ENCODE measurements around the gene DENND5B.
"Not testable (repeated sequence)": the region's sequence is repeated elsewhere in the genome, so short reads cannot be mapped to it uniquely, and the experiment has no call there.

DENND5B gene

GRCh38 chr12:31594681-31595080 lies 3.7 kb upstream of the DENND5B start:
- DNase-seq (ENCODE audit: low read depth in 4 of 4, low spot score in 1 of 4) = no peak

- no peak for DNase-seq (ENCODE audit: low read depth in 4 of 4, low spot score in 1 of 4)
Measured at GRCh38 chr12:31591380-31591901, 505 bp upstream of the DENND5B start.

- peak in 1 of 4 experiments; percentile 8 for DNase-seq (ENCODE audit: low read depth in 4 of 4, low spot score in 1 of 4)
Measured at GRCh38 chr12:31589904-31590641, 863 bp downstream of the DENND5B start.

GRCh38 chr12:31589598-31589903 lies 1.4 kb downstream of the DENND5B start:
- peak in 1 of 4 experiments; percentile 22 for DNase-seq (ENCODE audit: low read depth in 4 of 4, low spot score in 1 of 4)

GRCh38 chr12:31588976-31589375 lies 2.0 kb downstream of the DENND5B start:
- DNase-seq (ENCODE audit: low read depth in 4 of 4, low spot score in 1 of 4) = no peak

- DNase-seq (ENCODE audit: low read depth in 4 of 4, low spot score in 1 of 4) = no peak
Measured at GRCh38 chr12:31586728-31587127, 4.2 kb downstream of the DENND5B start.

GRCh38 chr12:31585895-31586294 lies 5.0 kb downstream of the DENND5B start:
- no peak for DNase-seq (ENCODE audit: low read depth in 4 of 4, low spot score in 1 of 4)

- DNase-seq (ENCODE audit: low read depth in 4 of 4, low spot score in 1 of 4) = no peak
Measured at GRCh38 chr12:31585271-31585670, 5.7 kb downstream of the DENND5B start.

- DNase-seq (ENCODE audit: low read depth in 4 of 4, low spot score in 1 of 4) = no peak
Measured at GRCh38 chr12:31584782-31585181, 6.2 kb downstream of the DENND5B start.

- DNase-seq (ENCODE audit: low read depth in 4 of 4, low spot score in 1 of 4) = no peak
Measured at GRCh38 chr12:31583878-31584277, 7.1 kb downstream of the DENND5B start.

- DNase-seq (ENCODE audit: low read depth in 4 of 4, low spot score in 1 of 4) = no peak
Measured at GRCh38 chr12:31582155-31582554, 8.8 kb downstream of the DENND5B start.

- DNase-seq (ENCODE audit: low read depth in 4 of 4, low spot score in 1 of 4) = no peak
Measured at GRCh38 chr12:31578632-31579031, 12.3 kb downstream of the DENND5B start.

- no peak for DNase-seq (ENCODE audit: low read depth in 4 of 4, low spot score in 1 of 4)
Measured at GRCh38 chr12:31574803-31575575, 15.9 kb downstream of the DENND5B start.

GRCh38 chr12:31574367-31574766 lies 16.6 kb downstream of the DENND5B start:
- DNase-seq (ENCODE audit: low read depth in 4 of 4, low spot score in 1 of 4) = not testable (repeated sequence)

GRCh38 chr12:31572900-31573600 lies 17.9 kb downstream of the DENND5B start:
- DNase-seq (ENCODE audit: low read depth in 4 of 4, low spot score in 1 of 4) = no peak

GRCh38 chr12:31570880-31571279 lies 20.1 kb downstream of the DENND5B start:
- no peak for DNase-seq (ENCODE audit: low read depth in 4 of 4, low spot score in 1 of 4)

GRCh38 chr12:31569517-31569916 lies 21.4 kb downstream of the DENND5B start:
- DNase-seq (ENCODE audit: low read depth in 4 of 4, low spot score in 1 of 4) = not testable (repeated sequence)

GRCh38 chr12:31568498-31568897 lies 22.4 kb downstream of the DENND5B start:
- no peak for DNase-seq (ENCODE audit: low read depth in 4 of 4, low spot score in 1 of 4)

- no peak for DNase-seq (ENCODE audit: low read depth in 4 of 4, low spot score in 1 of 4)
Measured at GRCh38 chr12:31567029-31567428, 23.9 kb downstream of the DENND5B start.

- no peak for DNase-seq (ENCODE audit: low read depth in 4 of 4, low spot score in 1 of 4)
Measured at GRCh38 chr12:31566547-31566946, 24.4 kb downstream of the DENND5B start.

GRCh38 chr12:31562594-31563328 lies 28.2 kb downstream of the DENND5B start:
- DNase-seq (ENCODE audit: low read depth in 4 of 4, low spot score in 1 of 4) = no peak

Measured in stimulated activated CD4-positive, alpha-beta T cell treated with anti-CD3 and anti-CD28 coated beads, Interleukin-1b, Interleukin-23, amount 100 ng/mL, for 24 hours (primary cell).